SK-N-SH (cell line): ENCODE data around the gene F2RL1. TPM values are rescaled to one million over a fixed set of nuclear protein-coding genes. Genes with fewer than 3 reads are reported as not detected.

Source experiments
- CTCF ChIA-PET: fragments of 300-600, 350-600 bp; formaldehyde crosslinking; extraction: SDS; loops from one replicate; lab custom pipeline; 2021; lab: Yijun Ruan, JAX
- POLR2A ChIA-PET: fragments of 350-600 bp; sonication (Branson Sonifier 250); formaldehyde crosslinking; extraction: SDS; loops from one replicate; lab custom pipeline; 2020; ENCODE audit warnings: antibody characterized with exemption, inconsistent platforms; lab: Yijun Ruan, JAX
- DNase-seq: peaks from one replicate; pipeline ENCODE4 v3.0.0; 2012
- H2AFZ ChIP-seq: fragments of 200-600 bp; sonication (generic); 2 replicates; pipeline ENCODE4 v1.8.1; 2016; ENCODE audit warnings: antibody characterized with exemption, mild to moderate bottlenecking, low read depth
- H3F3A ChIP-seq: fragments of 200-600 bp; sonication (generic); replicated peaks from 2 replicates; pipeline ENCODE3; 2016; ENCODE audit warnings: antibody characterized with exemption, mild to moderate bottlenecking; ENCODE audit not compliant: insufficient read depth
- H3K27ac ChIP-seq, 2 experiments: fragments of 200-500 bp in 1 of 2; fragments of 200-600 bp in 1 of 2; sonication (Bioruptor generic) in 1 of 2; sonication (generic), shearing (Covaris generic) in 1 of 2; 2 replicates each; pipeline versions ENCODE4 v1.5.1 to v1.6.1; 2014 to 2016; ENCODE audit warnings: low read depth in 2 of 2, inconsistent platforms in 1 of 2, low read length in 1 of 2, mild to moderate bottlenecking in 1 of 2, mixed read lengths in 1 of 2
- H3K27me3 ChIP-seq: fragments of 200-600 bp; sonication (generic), shearing (Covaris generic); 2 replicates; pipeline ENCODE4 v1.6.1; 2016; ENCODE audit warnings: mixed run types; ENCODE audit not compliant: insufficient read depth
- H3K36me3 ChIP-seq, 2 experiments: fragments of 200-500 bp in 1 of 2; fragments of 200-600 bp in 1 of 2; sonication (Bioruptor generic) in 1 of 2; sonication (generic) in 1 of 2; replicated peaks in 1 of 2; 2 replicates each; pipeline versions ENCODE3 to v1.5.1; 2014 to 2016; ENCODE audit warnings: low read length in 1 of 2, mild to moderate bottlenecking in 1 of 2; ENCODE audit not compliant: insufficient read depth in 2 of 2, control insufficient read depth in 1 of 2
- H3K4me1 ChIP-seq, 2 experiments: fragments of 200-500 bp in 1 of 2; fragments of 200-600 bp in 1 of 2; sonication (Bioruptor generic) in 1 of 2; sonication (generic), shearing (Covaris generic) in 1 of 2; 2 replicates each; pipeline versions ENCODE4 v1.5.1 to v1.6.1; 2014 to 2016; ENCODE audit warnings: low read depth in 1 of 2, low read length in 1 of 2, mixed run types in 1 of 2; ENCODE audit not compliant: insufficient read depth in 2 of 2, control insufficient read depth in 1 of 2
- H3K4me2 ChIP-seq: fragments of 200-600 bp; sonication (generic), shearing (Covaris generic); 2 replicates; pipeline ENCODE4 v1.6.1; 2017; ENCODE audit warnings: mixed run types
- H3K4me3 ChIP-seq, 2 experiments: fragments of 200-500 bp in 1 of 2; fragments of 200-600 bp in 1 of 2; sonication (Bioruptor generic) in 1 of 2; sonication (generic), shearing (Covaris generic) in 1 of 2; 2 replicates each; pipeline versions ENCODE4 v1.5.1 to v1.8.1; 2014 to 2016; ENCODE audit warnings: low read depth in 2 of 2, inconsistent platforms in 1 of 2, low read length in 1 of 2, mild to moderate bottlenecking in 1 of 2, mixed read lengths in 1 of 2, moderate library complexity in 1 of 2
- H3K79me2 ChIP-seq: fragments of 200-600 bp; sonication (generic); 2 replicates; pipeline ENCODE4 v1.8.1; 2017; ENCODE audit warnings: mild to moderate bottlenecking; ENCODE audit not compliant: insufficient read depth
- H3K9ac ChIP-seq: fragments of 200-600 bp; sonication (generic); 2 replicates; pipeline ENCODE4 v1.6.1; 2017; ENCODE audit warnings: mixed run types
- H3K9me2 ChIP-seq: fragments of 200-600 bp; sonication (generic); 2 replicates; pipeline ENCODE4 v1.6.1; 2017; ENCODE audit warnings: mixed run types
- H3K9me3 ChIP-seq: fragments of 200-600 bp; sonication (generic); 2 replicates; pipeline ENCODE4 v1.6.1; 2017; ENCODE audit warnings: mixed run types, mild to moderate bottlenecking, moderate library complexity
- H4K20me1 ChIP-seq: fragments of 200-600 bp; sonication (generic); 2 replicates; pipeline ENCODE4 v1.6.1; 2017; ENCODE audit warnings: mild to moderate bottlenecking, mixed run types; ENCODE audit not compliant: insufficient read depth
- CHD2 ChIP-seq: fragments of 150-350 bp; IDR thresholded peaks from 2 replicates; pipeline ENCODE4 v1.6.1; 2018; ENCODE audit warnings: low read length; ENCODE audit not compliant: partially characterized antibody
- CTCF ChIP-seq: fragments of 200-600 bp; sonication (generic); IDR thresholded peaks from 2 replicates; pipeline ENCODE4 v1.6.1; 2017; ENCODE audit warnings: antibody characterized with exemption, mild to moderate bottlenecking, moderate library complexity
- EP300 ChIP-seq, 2 experiments: IDR thresholded peaks; 2 replicates each; pipeline versions ENCODE4 v1.4.0 to v1.6.1; 2012; ENCODE audit warnings: borderline replicate concordance in 1 of 2, low read depth in 1 of 2, low read length in 1 of 2
- FOXJ3 ChIP-seq: sonication (generic); formaldehyde crosslinking; IDR thresholded peaks from 2 replicates; pipeline ENCODE4 v1.5.1; 2020; ENCODE audit warnings: mild to moderate bottlenecking, missing genetic modification reagents
- GABPA ChIP-seq: IDR thresholded peaks from 2 replicates; pipeline ENCODE4 v1.4.0; 2012; ENCODE audit warnings: low read depth, mild to moderate bottlenecking
- GATA2 ChIP-seq: sonication (generic); formaldehyde crosslinking; IDR thresholded peaks from 2 replicates; pipeline ENCODE4 v1.5.0; 2020; ENCODE audit warnings: mild to moderate bottlenecking, missing genetic modification reagents
- IRF3 ChIP-seq: fragments of 150-350 bp; IDR thresholded peaks from 2 replicates; pipeline ENCODE4 v1.6.1; 2016; ENCODE audit warnings: mild to moderate bottlenecking, low read depth, low read length
- MAX ChIP-seq: IDR thresholded peaks from 2 replicates; pipeline ENCODE4 v1.4.0; 2012; ENCODE audit warnings: low read depth
- MEF2A ChIP-seq: IDR thresholded peaks from 2 replicates; pipeline ENCODE4 v1.4.0; 2012; ENCODE audit warnings: low read depth, borderline replicate concordance
- RCOR1 ChIP-seq: fragments of 150-350 bp; IDR thresholded peaks from 2 replicates; pipeline ENCODE4 v1.6.1; 2017; ENCODE audit warnings: antibody characterized with exemption, low read length
- RXRA ChIP-seq: IDR thresholded peaks from 2 replicates; pipeline ENCODE4 v1.4.0; 2012; ENCODE audit warnings: low read depth, mild to moderate bottlenecking, borderline replicate concordance
- SMC3 ChIP-seq: IDR thresholded peaks from 2 replicates; pipeline ENCODE4 v1.6.1; 2012; ENCODE audit warnings: low read depth, low read length, improper control_type of control experiment
- WGBS: methylation state at CpG from one replicate; pipeline ENCODE4 v1.1.6; 2017; ENCODE audit warnings: low lambda C conversion rate; 5-methylcytosine and 5-hydroxymethylcytosine counted together
- polyA plus RNA-seq, 3 experiments: library from polyadenylated mRNA; depleted of rRNA; stranded (reverse); fragments of >200 nt; gene quantifications; 2 replicates each; pipeline ENCODE4 v1.2.3, GENCODE V29; 2012
- TF ChIP-seq, protein P1 (sequence below): IDR thresholded peaks from 2 replicates; pipeline ENCODE4; 2012
- TF ChIP-seq, protein P2 (sequence below): IDR thresholded peaks from 2 replicates; pipeline ENCODE4 v1.4.0; 2012; ENCODE audit warnings: low read depth, borderline replicate concordance

F2RL1 gene
- polyA plus RNA-seq, 1 of the 3 experiments (the other 2 are of a cell fraction), result 31.3 TPM

DNA sequence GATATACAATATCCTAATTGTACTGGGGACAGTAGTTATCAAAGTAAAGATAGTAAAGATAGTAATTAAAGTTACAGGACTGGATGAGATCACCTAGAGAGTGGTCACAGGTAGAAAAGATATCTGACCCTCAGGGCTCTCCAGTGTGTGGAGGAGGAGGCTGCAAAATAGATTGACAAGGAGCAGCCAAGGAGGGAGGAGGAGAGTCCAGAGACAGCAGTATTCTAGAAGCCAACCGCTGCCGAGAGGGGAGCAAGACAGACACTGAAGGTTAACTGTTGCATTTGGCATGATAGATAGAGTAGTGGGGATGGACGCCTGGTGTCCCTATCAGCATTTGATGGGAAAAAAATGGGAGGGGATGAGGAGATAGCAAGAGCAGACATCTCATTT is 17.0 kb upstream of the F2RL1 start:
- POLR2A ChIA-PET, result no interaction called here
- Histone ChIP-seq H3F3A (peaks cover 36% of the 10 kb centered on the region), H3K9me3 (no peaks in the 10 kb centered on the region), H3K36me3 (no peaks in the 10 kb centered on the region), H4K20me1 (no peaks in the 10 kb centered on the region), H3K4me3 (no peak overlapping the region), H3K27ac (peak overlapping the region in 1 of 2 experiments; percentile 85; a peak in 2 of 4 replicates), H3K27me3 (no peaks in the 10 kb centered on the region), H3K4me2 (peak overlapping the region; percentile 46), H3K79me2 (no peaks in the 10 kb centered on the region), H3K9ac (no peak overlapping the region), H3K9me2 (no peaks in the 10 kb centered on the region), H3K4me1 (peaks cover 0 to 17% of the 10 kb centered on the region in 2 experiments; a peak in 2 of 4 replicates), H2AFZ (0 out of 2 replicates have a peak overlapping the region, but pooled peaks have one; percentile 43)
- TF ChIP-seq RXRA (no peak), FOXJ3 (CRISPR knock-in tag) (no peak), MAX (0 out of 2 replicates have a peak, but pooled peaks have one; percentile 5), CHD2 (no peak), IRF3 (no peak)
- no peak for DNase-seq
- WGBS, result 89% methylated on average over 3 of the region's 3 CpGs
- CTCF ChIA-PET, result interaction anchor here (0.9 kb wide), 1 partner anchor 17 kb away, joined by 3 read pairs; no protein-coding TSS in a partner anchor

DNA sequence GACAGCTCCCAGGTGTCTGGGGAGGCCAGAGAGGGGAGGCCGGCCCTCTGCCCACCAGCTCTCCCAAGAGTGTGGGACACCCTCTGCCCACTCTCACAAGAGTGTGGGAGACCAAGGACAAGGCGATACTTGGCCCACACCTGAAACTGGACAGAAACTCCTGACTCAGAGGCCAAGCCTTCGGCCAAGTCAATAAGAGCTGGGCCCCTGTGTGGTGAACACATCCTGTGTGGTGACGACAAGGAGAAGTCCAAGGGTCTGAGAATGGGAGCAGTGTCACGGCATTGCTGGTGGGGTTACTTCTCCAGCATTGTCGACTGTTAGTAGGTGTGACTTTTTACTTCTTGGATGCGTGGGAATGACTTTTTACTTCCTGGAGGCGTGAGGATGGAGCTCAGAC is 14.6 kb upstream of the F2RL1 start:
- H3K27me3 ChIP-seq, result no peaks in the 10 kb centered on the region
- no peak overlapping the region for H3K4me2 ChIP-seq
- no peak for DNase-seq
- POLR2A ChIA-PET, result no interaction called here
- H4K20me1 ChIP-seq, result no peaks in the 10 kb centered on the region
- no peak overlapping the region for H3K4me3 ChIP-seq
- peak overlapping the region in 1 of 2 experiments; percentile 98; a peak in 1 of 4 replicates for H3K27ac ChIP-seq
- WGBS, result 76% methylated on average over 7 of the region's 8 CpGs
- no peaks in the 10 kb centered on the region for H3K9me2 ChIP-seq
- no peak overlapping the region for H2AFZ ChIP-seq
- no peaks in the 10 kb centered on the region for H3K9me3 ChIP-seq
- no peak overlapping the region for H3K9ac ChIP-seq
- H3F3A ChIP-seq, result peaks cover 51% of the 10 kb centered on the region
- no peaks in the 10 kb centered on the region for H3K36me3 ChIP-seq
- CTCF ChIA-PET, result interaction anchor here (1.6 kb wide), 1 partner anchor 30 kb away, joined by 7 read pairs; no protein-coding TSS in a partner anchor
- TF ChIP-seq RCOR1 (no peak), GABPA (no peak), GATA2 (CRISPR knock-in tag) (no peak), CTCF (no peak), MEF2A (no peak), SMC3 (no peak), EP300 (IDR thresholded peaks at IDR 0.05; ENCODE audit: borderline replicate concordance in 1 of 2, low read depth in 1 of 2, low read length in 1 of 2) (no peak)
- TF ChIP-seq, protein P1, sequence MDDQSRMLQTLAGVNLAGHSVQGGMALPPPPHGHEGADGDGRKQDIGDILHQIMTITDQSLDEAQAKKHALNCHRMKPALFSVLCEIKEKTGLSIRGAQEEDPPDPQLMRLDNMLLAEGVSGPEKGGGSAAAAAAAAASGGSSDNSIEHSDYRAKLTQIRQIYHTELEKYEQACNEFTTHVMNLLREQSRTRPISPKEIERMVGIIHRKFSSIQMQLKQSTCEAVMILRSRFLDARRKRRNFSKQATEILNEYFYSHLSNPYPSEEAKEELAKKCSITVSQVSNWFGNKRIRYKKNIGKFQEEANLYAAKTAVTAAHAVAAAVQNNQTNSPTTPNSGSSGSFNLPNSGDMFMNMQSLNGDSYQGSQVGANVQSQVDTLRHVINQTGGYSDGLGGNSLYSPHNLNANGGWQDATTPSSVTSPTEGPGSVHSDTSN, result no peak
- TF ChIP-seq, protein P2, sequence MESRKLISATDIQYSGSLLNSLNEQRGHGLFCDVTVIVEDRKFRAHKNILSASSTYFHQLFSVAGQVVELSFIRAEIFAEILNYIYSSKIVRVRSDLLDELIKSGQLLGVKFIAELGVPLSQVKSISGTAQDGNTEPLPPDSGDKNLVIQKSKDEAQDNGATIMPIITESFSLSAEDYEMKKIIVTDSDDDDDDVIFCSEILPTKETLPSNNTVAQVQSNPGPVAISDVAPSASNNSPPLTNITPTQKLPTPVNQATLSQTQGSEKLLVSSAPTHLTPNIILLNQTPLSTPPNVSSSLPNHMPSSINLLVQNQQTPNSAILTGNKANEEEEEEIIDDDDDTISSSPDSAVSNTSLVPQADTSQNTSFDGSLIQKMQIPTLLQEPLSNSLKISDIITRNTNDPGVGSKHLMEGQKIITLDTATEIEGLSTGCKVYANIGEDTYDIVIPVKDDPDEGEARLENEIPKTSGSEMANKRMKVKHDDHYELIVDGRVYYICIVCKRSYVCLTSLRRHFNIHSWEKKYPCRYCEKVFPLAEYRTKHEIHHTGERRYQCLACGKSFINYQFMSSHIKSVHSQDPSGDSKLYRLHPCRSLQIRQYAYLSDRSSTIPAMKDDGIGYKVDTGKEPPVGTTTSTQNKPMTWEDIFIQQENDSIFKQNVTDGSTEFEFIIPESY, result no peak
- peaks cover 0 to 32% of the 10 kb centered on the region in 2 experiments; a peak in 2 of 4 replicates for H3K4me1 ChIP-seq
- H3K79me2 ChIP-seq, result no peaks in the 10 kb centered on the region
